B cell (primary cell): ENCODE measurements around the gene KCNQ1OT1.

Experiments used
- EZH2 ChIP-seq: IDR thresholded peaks from 2 replicates; pipeline ENCODE4 v1.6.1; 2012; ENCODE audit warnings: borderline replicate concordance, low read depth, mild to moderate bottlenecking, moderate library complexity, low read length; ENCODE audit not compliant: insufficient read depth, poor library complexity, severe bottlenecking
- TF ChIP-seq, protein P1 (sequence below): fragments of 200-600 bp; IDR thresholded peaks from one replicate; pipeline ENCODE4 v1.8.0; 2022; ENCODE audit warnings: antibody characterized with exemption, mild to moderate bottlenecking

- TF ChIP-seq, protein P1, sequence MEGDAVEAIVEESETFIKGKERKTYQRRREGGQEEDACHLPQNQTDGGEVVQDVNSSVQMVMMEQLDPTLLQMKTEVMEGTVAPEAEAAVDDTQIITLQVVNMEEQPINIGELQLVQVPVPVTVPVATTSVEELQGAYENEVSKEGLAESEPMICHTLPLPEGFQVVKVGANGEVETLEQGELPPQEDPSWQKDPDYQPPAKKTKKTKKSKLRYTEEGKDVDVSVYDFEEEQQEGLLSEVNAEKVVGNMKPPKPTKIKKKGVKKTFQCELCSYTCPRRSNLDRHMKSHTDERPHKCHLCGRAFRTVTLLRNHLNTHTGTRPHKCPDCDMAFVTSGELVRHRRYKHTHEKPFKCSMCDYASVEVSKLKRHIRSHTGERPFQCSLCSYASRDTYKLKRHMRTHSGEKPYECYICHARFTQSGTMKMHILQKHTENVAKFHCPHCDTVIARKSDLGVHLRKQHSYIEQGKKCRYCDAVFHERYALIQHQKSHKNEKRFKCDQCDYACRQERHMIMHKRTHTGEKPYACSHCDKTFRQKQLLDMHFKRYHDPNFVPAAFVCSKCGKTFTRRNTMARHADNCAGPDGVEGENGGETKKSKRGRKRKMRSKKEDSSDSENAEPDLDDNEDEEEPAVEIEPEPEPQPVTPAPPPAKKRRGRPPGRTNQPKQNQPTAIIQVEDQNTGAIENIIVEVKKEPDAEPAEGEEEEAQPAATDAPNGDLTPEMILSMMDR: no peak
- TF ChIP-seq EZH2: no peak
These were observed 30.7 kb upstream of the KCNQ1OT1 start for GRCh38 chr11:2730272-2731129.
